Breast epithelium (tissue), 4 donors: ENCODE measurements around the gene ADARB2. TPM values are rescaled to one million over a fixed set of nuclear protein-coding genes. Genes with fewer than 3 reads are reported as not detected.

Experiments
- DNase-seq, 2 donors: peaks; one replicate each; pipeline ENCODE4 v3.0.0-alpha.2; 2019; ENCODE audit warnings: low spot score in 2 of 2
- H3K27ac ChIP-seq, 2 donors: fragments of 200-600 bp; sonication (generic) in 1 of 2; one replicate each; pipeline ENCODE4 v1.5.1; 2016 to 2019; ENCODE audit warnings: mild to moderate bottlenecking in 1 of 2
- H3K27me3 ChIP-seq, 2 donors: fragments of 200-600 bp; sonication (generic) in 1 of 2; one replicate each; pipeline versions ENCODE4 v1.5.1 to v1.6.0; 2017 to 2019; ENCODE audit warnings: control low read depth in 1 of 2, mild to moderate bottlenecking in 1 of 2
- H3K36me3 ChIP-seq: fragments of 200-600 bp; one replicate; pipeline ENCODE4 v1.5.1; 2019
- H3K4me1 ChIP-seq, 2 donors: fragments of 200-600 bp; sonication (generic); one replicate each; pipeline ENCODE4 v1.5.1; 2016 to 2019; ENCODE audit warnings: control low read depth in 1 of 2
- H3K4me3 ChIP-seq, 3 donors: fragments of 200-600 bp; sonication (generic); 1 replicate in 2 of 3; 2 replicates in 1 of 3; pipeline ENCODE4 v1.5.1; 2016 to 2019; ENCODE audit warnings: mild to moderate bottlenecking in 3 of 3, moderate library complexity in 2 of 3
- H3K9me3 ChIP-seq, 2 donors: fragments of 200-600 bp; sonication (generic) in 1 of 2; one replicate each; pipeline ENCODE4 v1.5.1; 2016 to 2019; ENCODE audit warnings: control low read depth in 1 of 2
- CTCF ChIP-seq, 3 donors: fragments of 450-650 bp; IDR thresholded peaks; one replicate each; pipeline ENCODE4 v1.5.1; 2016 to 2017; ENCODE audit warnings: antibody characterized with exemption in 3 of 3, mild to moderate bottlenecking in 3 of 3, moderate library complexity in 3 of 3
- POLR2A ChIP-seq: fragments of 450-650 bp; IDR thresholded peaks from one replicate; pipeline ENCODE4 v1.6.1; 2016; ENCODE audit warnings: antibody characterized with exemption, mild to moderate bottlenecking, moderate library complexity
- POLR2AphosphoS5 ChIP-seq, 3 donors: sonication (generic); formaldehyde crosslinking; IDR thresholded peaks; one replicate each; pipeline ENCODE4 v1.6.1; 2017; ENCODE audit warnings: antibody characterized with exemption in 3 of 3
- intact Hi-C: fragments of 100-400 bp; cut with DNase I; formaldehyde crosslinking; loops from one replicate; pipeline ENCODE4 v1.15.1; 2023; ENCODE audit warnings: low total_unique reads
- total RNA-seq, 3 donors: library from RNA; depleted of rRNA; stranded (reverse); fragments of >200 nt; gene quantifications; one replicate each; pipeline ENCODE4 v1.1.0, GENCODE V29; 2016

ADARB2 gene
- total RNA-seq, 3 donors from 2014 or later = 0.32 to 3.9 (median 2.0) TPM

GRCh38 chr10:1255600-1256431 is 481.5 kb downstream of the ADARB2 start:
- H3K27me3 ChIP-seq = peaks cover 0 to 7% of the 10 kb centered on the region in 2 donors
- no peak overlapping the region for H3K27ac ChIP-seq
- TF ChIP-seq POLR2AphosphoS5 (IDR thresholded peaks at IDR 0.05) (no peak), CTCF (IDR thresholded peaks at IDR 0.05) (no peak), POLR2A (no peak)
- no peaks in the 10 kb centered on the region for H3K36me3 ChIP-seq
- intact Hi-C loops = no loop called here
- no peaks in the 10 kb centered on the region for H3K4me1 ChIP-seq
- no peaks in the 10 kb centered on the region for H3K9me3 ChIP-seq
- no peak overlapping the region for H3K4me3 ChIP-seq
- no peak for DNase-seq

- Histone ChIP-seq H3K4me3 (no peak overlapping the region), H3K27ac (no peak overlapping the region), H3K9me3 (no peaks in the 10 kb centered on the region), H3K27me3 (peaks cover 0 to 11% of the 10 kb centered on the region in 2 donors), H3K4me1 (no peaks in the 10 kb centered on the region), H3K36me3 (no peaks in the 10 kb centered on the region)
- intact Hi-C loops = no loop called here
- TF ChIP-seq CTCF (IDR thresholded peaks at IDR 0.05) (no peak), POLR2AphosphoS5 (IDR thresholded peaks at IDR 0.05) (no peak), POLR2A (no peak)
- no peak for DNase-seq
Measured at GRCh38 chr10:1255118-1255517, 482.2 kb downstream of the ADARB2 start.

GRCh38 chr10:1253523-1254353 is 483.6 kb downstream of the ADARB2 start:
- Histone ChIP-seq H3K36me3 (no peaks in the 10 kb centered on the region), H3K4me1 (no peaks in the 10 kb centered on the region), H3K27me3 (peaks cover 0 to 14% of the 10 kb centered on the region in 2 donors), H3K4me3 (no peak overlapping the region), H3K27ac (no peak overlapping the region), H3K9me3 (no peaks in the 10 kb centered on the region)
- DNase-seq = no peak
- intact Hi-C loops = no loop called here
- TF ChIP-seq CTCF (IDR thresholded peaks at IDR 0.05) (no peak), POLR2A (no peak), POLR2AphosphoS5 (IDR thresholded peaks at IDR 0.05) (no peak)

GRCh38 chr10:1251769-1252168 is 485.6 kb downstream of the ADARB2 start:
- Histone ChIP-seq H3K4me1 (no peaks in the 10 kb centered on the region), H3K36me3 (no peaks in the 10 kb centered on the region), H3K27ac (no peak overlapping the region), H3K4me3 (no peak overlapping the region), H3K27me3 (peaks cover 0 to 25% of the 10 kb centered on the region in 2 donors), H3K9me3 (no peaks in the 10 kb centered on the region)
- intact Hi-C loops = no loop called here
- no peak for DNase-seq
- no peak for TF ChIP-seq POLR2A
- TF ChIP-seq CTCF (IDR thresholded peaks at IDR 0.05) = no peak
